Nucleus accumbens (tissue), 56 donors: Measurements from ENCODE around the gene PFKFB2.

Experiments
- DNase-seq, 56 donors: peaks; one replicate each; lab custom pipeline; 2025; lab: John Stamatoyannopoulos, UW

The PFKFB2 gene

GRCh38 chr1:207021139-207021861 lies 31.8 kb upstream of the PFKFB2 start:
- peak in 10 of 56 donors; percentile 9 to 72 (median 14) for DNase-seq

DNA sequence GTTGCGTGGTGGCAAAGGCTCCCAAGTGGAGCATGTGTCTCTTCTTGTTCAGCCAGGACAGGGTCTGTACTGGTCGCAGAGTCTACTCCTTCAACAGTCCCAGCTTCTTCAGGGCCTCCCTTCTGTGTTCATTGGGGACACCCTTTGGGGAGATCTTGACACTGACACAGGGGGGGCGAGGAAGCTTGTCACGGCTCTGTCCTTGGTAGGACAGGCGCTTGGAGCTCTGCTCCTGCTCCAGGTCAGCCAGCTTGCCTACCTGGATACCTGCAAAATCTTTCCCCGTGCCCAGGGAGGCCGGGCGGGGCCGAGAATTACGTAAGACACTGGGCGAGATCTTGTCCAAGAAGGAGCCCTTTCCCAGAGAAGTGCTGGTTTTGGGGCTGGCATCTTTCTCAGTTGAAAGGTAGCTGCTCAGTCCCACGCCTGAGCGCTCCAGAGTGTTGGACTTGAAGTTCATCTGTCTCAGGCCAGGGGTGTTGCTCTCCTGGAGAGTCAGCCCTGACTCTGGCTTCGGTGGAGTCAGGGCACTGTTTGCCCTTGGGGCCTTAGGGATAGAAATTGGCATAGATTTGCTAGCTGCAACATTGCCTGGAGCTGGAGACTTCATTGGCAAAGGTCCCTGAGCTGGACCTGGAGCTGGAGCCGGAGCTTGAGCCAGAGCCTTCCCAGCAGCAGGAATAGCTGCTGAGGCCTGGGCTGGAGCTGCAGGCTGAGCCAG lies 31.0 kb upstream of the PFKFB2 start:
- no peak for DNase-seq

DNA sequence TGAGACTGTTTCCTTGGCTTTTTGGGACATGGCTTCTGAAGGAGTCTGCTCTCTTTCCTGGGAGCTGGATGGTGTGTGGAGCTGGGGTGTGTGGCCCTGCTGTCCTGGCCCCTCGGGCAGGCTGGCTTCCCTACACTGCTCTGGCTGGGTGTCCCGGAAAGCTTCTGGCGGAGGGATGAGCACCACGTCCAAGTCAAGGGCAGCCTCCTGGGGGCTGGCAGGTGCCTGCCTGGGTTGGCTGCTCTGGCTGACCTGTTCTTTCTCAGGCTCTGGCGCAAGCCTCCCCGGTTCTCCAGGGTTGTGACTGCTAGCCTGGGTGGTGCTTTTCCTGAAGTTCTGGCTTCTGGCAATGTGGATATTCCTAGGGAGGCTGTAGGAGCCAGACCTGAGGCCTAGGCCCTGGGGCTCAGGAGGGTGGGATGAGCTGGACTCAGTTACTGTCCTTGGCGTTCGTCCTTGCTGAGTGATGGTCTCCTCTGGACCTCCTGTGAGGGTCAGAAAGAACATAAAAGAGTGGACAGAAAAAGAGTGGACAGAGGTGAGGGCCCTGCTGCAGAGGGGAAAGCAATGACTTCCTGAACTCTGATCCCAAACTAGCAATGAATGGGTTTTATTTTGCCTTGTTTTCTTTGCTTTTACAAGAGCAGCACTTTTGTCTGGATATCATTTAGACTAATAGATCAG lies 29.9 kb upstream of the PFKFB2 start:
- no peak for DNase-seq

DNA sequence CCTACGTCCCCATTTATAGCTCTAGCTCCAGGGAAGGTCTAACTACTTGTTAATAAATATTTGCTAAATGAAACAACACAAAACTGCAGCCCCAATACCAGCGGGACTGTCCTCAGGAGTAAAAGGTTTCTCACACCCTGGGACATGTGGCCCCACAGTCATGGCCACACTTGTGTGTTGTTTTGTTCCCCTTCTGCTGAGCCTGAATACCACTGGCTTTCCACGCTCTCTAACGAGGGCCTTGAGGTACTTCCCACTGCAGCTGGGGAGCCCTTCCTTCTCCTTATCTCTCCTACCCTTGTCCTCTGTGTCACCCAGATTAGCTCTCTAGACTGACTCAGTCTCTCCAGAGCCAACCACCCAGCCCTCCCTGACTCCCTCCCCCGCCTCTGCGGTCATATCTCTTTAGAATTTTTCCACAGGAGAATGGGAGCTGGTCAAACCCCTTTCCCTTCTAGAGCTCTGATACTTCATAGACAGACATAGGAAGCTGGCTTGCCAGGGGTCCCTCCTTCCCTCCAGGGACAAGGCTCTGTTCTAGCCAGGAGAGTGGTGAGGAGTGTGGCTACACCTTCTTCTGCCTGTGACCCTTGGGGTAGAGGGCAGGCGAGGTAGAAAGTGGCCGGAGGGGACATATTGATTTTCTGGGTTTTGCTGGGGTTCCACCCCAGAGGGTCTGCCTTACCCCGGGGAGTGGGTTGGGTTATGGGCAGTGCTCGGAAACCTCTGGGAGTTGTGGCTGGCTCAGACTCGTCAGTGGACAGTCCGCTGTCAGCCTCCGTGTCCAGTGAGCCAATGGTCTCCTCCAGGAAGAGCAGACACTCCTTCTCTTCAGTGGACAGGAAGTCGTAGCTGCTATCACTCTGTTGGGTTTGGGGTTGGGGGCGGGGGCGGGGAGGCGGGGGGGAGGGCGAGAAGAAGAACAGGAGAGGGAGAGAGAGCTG lies 28.6 kb upstream of the PFKFB2 start:
- DNase-seq = no peak

- DNase-seq = no peak
Measured at GRCh38 chr1:207025146-207025880, 27.8 kb upstream of the PFKFB2 start.

DNA sequence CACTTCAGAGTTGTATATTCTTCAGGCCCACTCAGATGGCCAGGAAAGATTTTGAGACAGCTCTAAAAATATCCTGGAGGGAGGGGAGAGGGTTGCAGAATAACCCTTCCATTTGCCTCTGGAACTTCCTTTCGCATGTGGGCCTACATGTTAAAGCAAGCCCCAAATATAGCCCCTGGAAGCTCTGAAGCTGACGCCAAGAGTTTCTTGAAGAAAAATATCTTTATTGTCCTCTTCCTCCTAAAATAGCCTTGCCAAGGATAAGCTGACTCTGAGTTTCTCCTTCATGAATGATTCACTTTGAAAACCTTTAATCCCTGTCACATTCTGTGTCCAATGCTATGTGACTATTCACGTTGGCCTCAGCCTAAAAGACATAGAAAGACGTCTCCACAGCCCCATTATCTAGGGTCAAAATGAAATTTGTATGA lies 27.0 kb upstream of the PFKFB2 start:
- DNase-seq = no peak

- no peak for DNase-seq
Measured at GRCh38 chr1:207027206-207027777, 25.8 kb upstream of the PFKFB2 start.

DNA sequence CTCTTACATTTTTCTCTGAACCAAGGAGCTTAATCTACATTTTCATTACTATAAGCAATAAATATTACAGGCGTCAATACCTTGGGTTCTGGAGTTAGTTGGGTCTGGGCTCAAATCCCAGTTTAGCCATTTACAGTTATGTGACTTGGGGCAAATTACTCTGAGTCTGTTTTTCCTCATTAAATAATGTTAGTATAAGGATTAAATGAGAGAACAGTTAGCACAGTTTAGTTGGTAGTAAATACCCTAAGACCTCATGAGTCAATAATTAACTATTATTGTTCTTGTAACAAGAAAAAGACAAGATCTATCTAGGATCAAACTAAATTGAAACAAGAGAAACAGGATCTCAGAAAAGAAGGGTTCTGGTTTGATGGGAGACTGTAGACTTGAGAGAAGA lies 25.2 kb upstream of the PFKFB2 start:
- DNase-seq = no peak

- DNase-seq = no peak
Measured at GRCh38 chr1:207028884-207029650, 24.0 kb upstream of the PFKFB2 start.

- no peak for DNase-seq
Measured at GRCh38 chr1:207029701-207030521, 23.2 kb upstream of the PFKFB2 start.

GRCh38 chr1:207030522-207031009 lies 22.5 kb upstream of the PFKFB2 start:
- no peak for DNase-seq

DNA sequence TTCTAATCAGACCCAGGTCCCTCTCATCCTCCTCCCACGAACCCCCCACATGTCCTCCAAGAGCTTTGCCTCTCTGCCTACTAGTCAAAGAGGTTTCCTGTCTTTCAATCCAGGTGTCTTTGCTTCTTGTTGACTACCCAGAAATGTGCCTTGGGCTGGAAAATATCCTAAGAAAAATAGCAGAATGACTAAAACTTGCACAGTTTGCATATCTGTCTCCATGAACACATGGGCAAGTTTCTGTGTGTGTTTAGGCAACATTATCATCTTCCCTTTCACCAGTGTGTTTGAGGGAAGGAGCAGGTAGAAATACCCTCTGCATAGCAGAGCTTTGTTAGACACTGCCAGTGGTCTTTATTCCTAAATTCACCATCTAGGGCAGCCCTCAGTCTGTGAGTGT lies 22.1 kb upstream of the PFKFB2 start:
- no peak for DNase-seq

DNA sequence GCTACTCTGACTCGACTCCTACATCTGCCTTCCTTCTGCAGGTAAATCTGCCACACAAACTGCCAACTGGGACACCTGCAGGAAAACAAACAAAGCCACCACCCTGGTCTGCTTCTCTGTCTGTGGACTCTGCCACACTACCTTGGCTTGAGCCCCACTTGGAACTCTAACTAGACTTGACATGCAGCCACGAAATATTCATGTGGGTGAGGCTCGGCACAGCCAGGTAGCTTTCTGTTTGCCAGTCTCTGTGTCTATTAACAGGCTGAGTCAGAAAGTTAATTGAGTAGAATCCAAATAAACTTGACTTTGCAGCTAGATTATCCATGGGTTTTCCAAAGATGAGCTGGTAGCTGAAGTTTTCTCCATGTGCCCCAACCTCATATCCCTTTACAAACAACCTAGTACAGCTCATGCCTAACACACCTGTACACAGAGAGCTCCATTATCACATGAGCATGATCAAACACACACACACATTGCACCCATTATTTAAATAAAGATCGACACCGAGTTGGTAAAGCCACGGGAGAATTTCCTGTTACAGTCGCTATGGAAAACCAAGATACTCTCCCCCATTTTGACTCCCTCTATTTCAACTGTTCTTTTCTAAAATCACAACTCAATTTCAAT lies 21.3 kb upstream of the PFKFB2 start:
- no peak for DNase-seq

- DNase-seq = no peak
Measured at GRCh38 chr1:207032528-207033017, 20.5 kb upstream of the PFKFB2 start, which contains the start of gene C1orf116. C1orf116 (minus strand) TSS chr1:207032756; CDS start chr1:207027598, 5,158 bp downstream.

- DNase-seq = no peak
Measured at GRCh38 chr1:207033302-207033701, 19.8 kb upstream of the PFKFB2 start.

GRCh38 chr1:207034208-207034607 lies 18.9 kb upstream of the PFKFB2 start:
- DNase-seq = no peak

- DNase-seq = no peak
Measured at GRCh38 chr1:207034998-207035397, 18.1 kb upstream of the PFKFB2 start.
